Esophagus muscularis mucosa (tissue), 4 donors: ENCODE results near the gene SLCO2A1. TPM values are rescaled to one million over a fixed set of nuclear protein-coding genes. Genes with fewer than 3 reads are reported as not detected.

ENCODE experiments used
- DNase-seq: peaks from one replicate; pipeline ENCODE4 v3.0.0-alpha.2; 2017; ENCODE audit errors: extremely low spot score
- H3K27ac ChIP-seq, 4 donors: fragments of 200-600 bp; sonication (generic); replicated peaks in 1 of 4; 1 replicate in 3 of 4; 2 replicates in 1 of 4; pipeline ENCODE4 v1.5.1; 2016 to 2019; ENCODE audit warnings: mild to moderate bottlenecking in 1 of 4
- H3K27me3 ChIP-seq, 4 donors: fragments of 200-600 bp; sonication (generic); one replicate each; pipeline versions ENCODE4 v1.5.1 to v1.6.0; 2016 to 2019
- H3K36me3 ChIP-seq, 4 donors: fragments of 200-600 bp; sonication (generic); one replicate each; pipeline ENCODE4 v1.5.1; 2016 to 2019
- H3K4me1 ChIP-seq, 4 donors: fragments of 200-600 bp; sonication (generic); one replicate each; pipeline ENCODE4 v1.5.1; 2016 to 2019
- H3K4me3 ChIP-seq, 4 donors: fragments of 200-600 bp; sonication (generic); 1 replicate in 2 of 4; 2 replicates in 2 of 4; pipeline ENCODE4 v1.5.1; 2016 to 2019; ENCODE audit warnings: mild to moderate bottlenecking in 4 of 4, moderate library complexity in 1 of 4
- H3K9me3 ChIP-seq, 4 donors: fragments of 200-600 bp; sonication (generic); 1 replicate in 3 of 4; 2 replicates in 1 of 4; pipeline ENCODE4 v1.5.1; 2016 to 2019
- CTCF ChIP-seq, 3 experiments: fragments of 200-600 bp in 2 of 3; fragments of 450-650 bp in 1 of 3; sonication (generic) in 2 of 3; IDR thresholded peaks; one replicate each; pipeline ENCODE4 v1.5.1; 2017 to 2019; ENCODE audit warnings: antibody characterized with exemption in 3 of 3, mild to moderate bottlenecking in 2 of 3, moderate library complexity in 1 of 3
- EP300 ChIP-seq: sonication (generic); formaldehyde crosslinking; IDR thresholded peaks from one replicate; pipeline ENCODE4 v1.6.1; 2017; ENCODE audit warnings: antibody characterized with exemption
- POLR2A ChIP-seq: fragments of 450-650 bp; IDR thresholded peaks from one replicate; pipeline ENCODE4 v1.6.1; 2017; ENCODE audit warnings: antibody characterized with exemption, moderate library complexity, mild to moderate bottlenecking, low read depth
- POLR2AphosphoS5 ChIP-seq, 2 donors: sonication (generic); formaldehyde crosslinking; IDR thresholded peaks; one replicate each; pipeline ENCODE4 v1.6.1; 2017; ENCODE audit warnings: antibody characterized with exemption in 2 of 2
- WGBS: methylation state at CpG from one replicate; pipeline ENCODE4 v1.1.5; 2018; 5-methylcytosine and 5-hydroxymethylcytosine counted together
- intact Hi-C: fragments of 100-400 bp; cut with DNase I; formaldehyde crosslinking; loops from one replicate; pipeline ENCODE4 v1.15.1; 2023
- total RNA-seq, 4 donors: library from RNA; depleted of rRNA; stranded (reverse); fragments of >200 nt; gene quantifications; one replicate each; pipeline versions ENCODE4 v1.1.0 to v1.2.1, GENCODE V29; 2016

Gene SLCO2A1
- total RNA-seq, 4 donors from 2014 or later = 8.3 to 17.6 (median 13.8) TPM

- no peaks in the 10 kb centered on the region for H3K9me3 ChIP-seq
- intact Hi-C loops = no loop called here
- WGBS = 88% methylated on average over 7 of the region's 7 CpGs
- no peak overlapping the region for H3K27ac ChIP-seq
- H3K36me3 ChIP-seq = no peaks in the 10 kb centered on the region
- no peak overlapping the region for H3K4me3 ChIP-seq
- TF ChIP-seq EP300 (no peak), POLR2A (no peak), POLR2AphosphoS5 (IDR thresholded peaks at IDR 0.05) (no peak), CTCF (IDR thresholded peaks at IDR 0.05) (no peak)
- peaks cover 4 to 18% (median 12%) of the 10 kb centered on the region in 4 donors for H3K4me1 ChIP-seq
- H3K27me3 ChIP-seq = no peaks in the 10 kb centered on the region
- no peak for DNase-seq
Observed at GRCh38 chr3:134057654-134058110, 28.0 kb upstream of the SLCO2A1 start.

GRCh38 chr3:134057006-134057653 lies 27.4 kb upstream of the SLCO2A1 start:
- intact Hi-C loops = no loop called here
- Histone ChIP-seq H3K4me1 (peaks cover 4 to 18% (median 12%) of the 10 kb centered on the region in 4 donors), H3K27me3 (no peaks in the 10 kb centered on the region), H3K36me3 (no peaks in the 10 kb centered on the region), H3K27ac (no peak overlapping the region), H3K9me3 (no peaks in the 10 kb centered on the region), H3K4me3 (no peak overlapping the region)
- no peak for TF ChIP-seq EP300
- no peak for DNase-seq
- WGBS = no CpG with 5 or more reads among the region's 2 CpGs

- no peaks in the 10 kb centered on the region for H3K27me3 ChIP-seq
- H3K9me3 ChIP-seq = no peaks in the 10 kb centered on the region
- intact Hi-C loops = no loop called here
- H3K4me1 ChIP-seq = peaks cover 4 to 18% (median 12%) of the 10 kb centered on the region in 4 donors
- TF ChIP-seq POLR2AphosphoS5 (IDR thresholded peaks at IDR 0.05) (no peak), POLR2A (no peak), EP300 (no peak), CTCF (IDR thresholded peaks at IDR 0.05) (no peak)
- no peak overlapping the region for H3K27ac ChIP-seq
- H3K36me3 ChIP-seq = no peaks in the 10 kb centered on the region
- no peak overlapping the region for H3K4me3 ChIP-seq
- no peak for DNase-seq
- WGBS = 95% methylated on average over 7 of the region's 7 CpGs
Observed at GRCh38 chr3:134056464-134056891, 26.8 kb upstream of the SLCO2A1 start.

- no peak overlapping the region for H3K27ac ChIP-seq
- H3K36me3 ChIP-seq = no peaks in the 10 kb centered on the region
- 94% methylated on average over 7 of the region's 7 CpGs for WGBS
- no peaks in the 10 kb centered on the region for H3K27me3 ChIP-seq
- no peak overlapping the region for H3K4me3 ChIP-seq
- TF ChIP-seq EP300 (no peak), POLR2AphosphoS5 (IDR thresholded peaks at IDR 0.05) (no peak), POLR2A (no peak), CTCF (IDR thresholded peaks at IDR 0.05) (no peak)
- DNase-seq = no peak
- H3K4me1 ChIP-seq = peaks cover 4 to 18% (median 9%) of the 10 kb centered on the region in 4 donors
- intact Hi-C loops = no loop called here
- H3K9me3 ChIP-seq = no peaks in the 10 kb centered on the region
Observed at GRCh38 chr3:134055661-134056060, 25.9 kb upstream of the SLCO2A1 start.

GRCh38 chr3:134054881-134055280 lies 25.2 kb upstream of the SLCO2A1 start:
- Histone ChIP-seq H3K36me3 (no peaks in the 10 kb centered on the region), H3K27ac (no peak overlapping the region), H3K4me3 (no peak overlapping the region), H3K27me3 (no peaks in the 10 kb centered on the region), H3K9me3 (no peaks in the 10 kb centered on the region), H3K4me1 (peaks cover 0 to 12% (median 6%) of the 10 kb centered on the region in 4 donors)
- WGBS = 83% methylated on average over 3 of the region's 3 CpGs
- no peak for DNase-seq
- intact Hi-C loops = no loop called here
- no peak for TF ChIP-seq POLR2AphosphoS5 (IDR thresholded peaks at IDR 0.05)
- no peak for TF ChIP-seq EP300
- no peak for TF ChIP-seq POLR2A
- no peak for TF ChIP-seq CTCF (IDR thresholded peaks at IDR 0.05)
